Measurements from ENCODE around the gene SPATA13.

SPATA13 gene

DNA sequence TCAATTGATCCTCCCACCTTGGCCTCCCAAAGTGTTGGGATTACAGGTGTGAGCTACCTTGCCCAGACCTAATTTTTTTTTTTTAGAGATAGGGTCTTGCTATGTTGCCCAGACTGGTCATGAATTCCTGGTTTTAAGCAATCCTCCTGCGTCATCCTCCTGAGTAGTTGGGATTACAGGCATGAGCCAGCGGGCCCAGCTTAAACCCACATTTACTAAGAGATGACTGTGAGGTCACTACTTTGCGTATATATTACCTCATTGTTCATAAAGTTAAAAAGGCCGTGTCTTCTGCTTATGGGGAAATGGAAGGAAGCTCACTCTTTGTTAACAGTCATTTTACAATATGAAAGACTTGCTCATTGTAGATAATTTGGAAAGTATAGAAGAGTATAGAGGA lies 109.3 kb downstream of the SPATA13 start:
- TF ChIP-seq ZNF274 (IDR thresholded peaks at IDR 0.05; ENCODE audit: low read depth, low read length) = no peak
- H3K4me3 ChIP-seq (ENCODE audit: low read length) = no peak overlapping the region

DNA sequence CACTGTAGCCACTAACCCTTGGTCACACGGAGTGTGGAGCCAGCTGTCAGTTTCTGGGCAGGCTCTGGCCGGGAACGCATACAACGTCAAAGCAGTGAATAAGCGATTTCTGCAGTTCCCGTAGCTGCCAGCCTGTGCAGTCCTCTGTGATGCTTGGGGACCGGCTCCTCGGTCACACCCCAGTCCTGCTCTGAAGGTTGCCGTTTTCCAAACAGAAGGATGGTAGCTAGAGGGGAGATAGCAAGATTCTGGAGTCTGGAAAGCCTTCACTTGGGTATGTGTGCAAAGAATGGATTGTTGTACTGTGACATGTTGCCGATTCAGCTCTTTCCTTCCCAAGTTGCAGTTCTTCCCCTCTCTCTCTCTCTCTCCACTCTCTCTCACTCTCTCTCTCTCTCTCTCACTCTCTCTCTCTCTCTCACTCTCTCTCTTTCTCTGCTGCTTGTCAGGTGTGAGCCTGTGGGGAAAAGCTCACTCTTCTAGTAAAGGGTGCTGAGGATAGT lies 110.2 kb downstream of the SPATA13 start:
- peak overlapping the region; percentile 52 for H3K4me3 ChIP-seq (ENCODE audit: low read length)
- no peak for TF ChIP-seq ZNF274 (IDR thresholded peaks at IDR 0.05; ENCODE audit: low read depth, low read length)

- peak overlapping the region; percentile 59 for H3K4me3 ChIP-seq (ENCODE audit: low read length)
- no peak for TF ChIP-seq ZNF274 (IDR thresholded peaks at IDR 0.05; ENCODE audit: low read depth, low read length)
These were observed 110.7 kb downstream of the SPATA13 start for GRCh38 chr13:24271231-24271600.

- H3K4me3 ChIP-seq (ENCODE audit: low read length) = peak overlapping the region; percentile 59
- no peak for TF ChIP-seq ZNF274 (IDR thresholded peaks at IDR 0.05; ENCODE audit: low read depth, low read length)
These were observed 111.3 kb downstream of the SPATA13 start for GRCh38 chr13:24271601-24272451.

- TF ChIP-seq ZNF274 (IDR thresholded peaks at IDR 0.05; ENCODE audit: low read depth, low read length) = no peak
- peak overlapping the region; percentile 59; the same call in 1 of the 2 replicates for H3K4me3 ChIP-seq (ENCODE audit: low read length)
These were observed 112.1 kb downstream of the SPATA13 start for GRCh38 chr13:24272452-24273161.

DNA sequence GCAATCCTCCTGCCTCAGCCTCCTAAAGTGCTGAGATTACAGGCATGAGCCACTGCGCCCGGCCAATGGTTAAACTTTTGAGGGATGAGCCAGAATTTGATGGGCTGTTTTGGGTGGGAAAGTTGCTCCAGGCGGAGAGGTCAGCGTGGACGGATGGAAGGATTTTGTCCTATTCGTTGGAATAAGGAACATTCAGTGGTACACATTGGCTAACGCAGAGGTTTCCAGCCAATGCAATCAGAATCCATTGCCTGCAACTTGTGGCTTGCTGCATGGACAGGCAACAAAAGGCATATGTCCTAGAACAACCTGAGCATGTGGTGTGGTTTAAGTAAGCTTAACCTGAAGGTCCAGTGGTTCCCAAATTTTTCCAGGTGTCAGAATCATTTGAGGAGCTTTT lies 113.4 kb downstream of the SPATA13 start:
- TF ChIP-seq ZNF274 (IDR thresholded peaks at IDR 0.05; ENCODE audit: low read depth, low read length) = no peak

DNA sequence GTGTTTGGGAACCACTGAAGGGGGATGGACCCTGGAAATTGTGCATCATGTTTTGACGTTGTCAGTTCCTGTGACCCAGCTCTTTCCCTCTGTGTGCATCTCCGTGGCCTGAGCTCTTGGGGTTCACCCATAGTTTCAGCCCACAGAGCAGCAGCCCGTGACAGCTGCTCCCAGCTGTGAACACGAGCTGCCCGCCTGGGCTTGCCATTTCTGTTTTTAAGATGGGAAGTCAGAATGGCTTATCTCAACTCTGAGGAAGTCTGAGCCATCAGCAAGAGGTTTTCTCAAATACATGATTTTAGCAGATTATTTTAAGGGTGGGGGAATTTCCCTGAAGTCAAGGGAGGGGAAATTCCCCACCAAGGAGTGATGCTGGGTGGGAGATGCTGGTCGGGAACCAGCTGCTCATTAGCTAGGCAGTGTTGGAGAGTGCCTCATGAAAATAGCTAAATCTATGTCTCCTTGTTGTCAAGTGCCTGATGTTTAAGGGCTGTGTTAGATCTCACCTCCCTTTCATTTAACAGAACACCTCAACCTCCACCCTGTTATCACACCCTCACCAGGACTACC lies 114.0 kb downstream of the SPATA13 start:
- no peak for TF ChIP-seq ZNF274 (IDR thresholded peaks at IDR 0.05; ENCODE audit: low read depth, low read length)
- H3K4me3 ChIP-seq (ENCODE audit: low read length) = no peak overlapping the region; the same call in 1 of the 2 replicates

More for the DNA sequence above, 113.4 kb downstream of the SPATA13 start:
- H3K4me3 ChIP-seq (ENCODE audit: low read length) = no peak overlapping the region; the same call in 1 of the 2 replicates

- no peak for TF ChIP-seq ZNF274 (IDR thresholded peaks at IDR 0.05; ENCODE audit: low read depth, low read length)
- no peak overlapping the region; the same call in 1 of the 2 replicates for H3K4me3 ChIP-seq (ENCODE audit: low read length)
These were observed 114.5 kb downstream of the SPATA13 start for GRCh38 chr13:24275041-24275440.

GRCh38 chr13:24276306-24276705 lies 115.8 kb downstream of the SPATA13 start:
- H3K4me3 ChIP-seq (ENCODE audit: low read length) = no peak overlapping the region
- TF ChIP-seq ZNF274 (IDR thresholded peaks at IDR 0.05; ENCODE audit: low read depth, low read length) = no peak

GRCh38 chr13:24276861-24277260 lies 116.3 kb downstream of the SPATA13 start:
- TF ChIP-seq ZNF274 (IDR thresholded peaks at IDR 0.05; ENCODE audit: low read depth, low read length) = no peak

GRCh38 chr13:24277761-24278160 lies 117.2 kb downstream of the SPATA13 start:
- no peak for TF ChIP-seq ZNF274 (IDR thresholded peaks at IDR 0.05; ENCODE audit: low read depth, low read length)

More at GRCh38 chr13:24276861-24277260, 116.3 kb downstream of the SPATA13 start:
- H3K4me3 ChIP-seq (ENCODE audit: low read length) = no peak overlapping the region

GRCh38 chr13:24279327-24280110 lies 119.0 kb downstream of the SPATA13 start:
- H3K4me3 ChIP-seq (ENCODE audit: low read length) = no peak overlapping the region

More at GRCh38 chr13:24277761-24278160, 117.2 kb downstream of the SPATA13 start:
- H3K4me3 ChIP-seq (ENCODE audit: low read length) = no peak overlapping the region

DNA sequence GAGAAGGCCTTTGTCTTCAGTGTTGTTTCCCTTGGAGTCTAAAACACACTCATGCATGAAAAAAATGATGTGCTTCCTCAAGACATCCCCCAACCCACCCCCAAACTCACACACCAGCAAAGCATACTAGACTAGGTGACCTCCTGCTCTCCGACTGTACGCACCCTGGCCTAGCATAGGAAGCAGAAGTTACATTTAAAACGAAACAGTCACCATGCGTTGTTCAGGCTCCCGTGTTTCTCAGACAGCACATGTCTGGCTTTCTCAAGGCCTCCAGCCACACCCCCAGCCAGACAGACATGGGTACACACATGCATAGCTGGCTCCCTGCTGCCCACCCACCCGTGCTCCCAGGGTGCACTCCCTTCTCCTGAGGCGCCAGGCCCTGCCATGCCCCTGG lies 120.2 kb downstream of the SPATA13 start:
- H3K4me3 ChIP-seq (ENCODE audit: low read length) = no peak overlapping the region
- no peak for TF ChIP-seq ZNF274 (IDR thresholded peaks at IDR 0.05; ENCODE audit: low read depth, low read length)

More at GRCh38 chr13:24279327-24280110, 119.0 kb downstream of the SPATA13 start:
- no peak for TF ChIP-seq ZNF274 (IDR thresholded peaks at IDR 0.05; ENCODE audit: low read depth, low read length)
